GM12878 (cell line): ENCODE data around the gene CFAP45. TPM values are rescaled to one million over a fixed set of nuclear protein-coding genes. Genes with fewer than 3 reads are reported as not detected.

Experiments
- ATAC-seq: fragments of 200-7000 bp; cut with Tn5 transposase; 3 replicates; pipeline ENCODE4 v1.9.1; 2020; ENCODE audit warnings: mild to moderate bottlenecking, moderate library complexity
- BruUV-seq: library from RNA; stranded (reverse); fragments of 400-500 nt; replicated peaks from 2 replicates; lab custom pipeline; 2021; lab: Mats Ljungman, UMichigan
- CTCF ChIA-PET: fragments of 300-600 bp; sonication (Branson Sonifier 250); formaldehyde crosslinking; extraction: SDS; loops from one replicate; lab custom pipeline; 2021; ENCODE audit warnings: inconsistent platforms; lab: Yijun Ruan, JAX
- POLR2A ChIA-PET: fragments of 350-600 bp; formaldehyde crosslinking; extraction: SDS; loops from one replicate; lab custom pipeline; 2021; ENCODE audit warnings: inconsistent platforms; lab: Charles Lee
- RAD21 ChIA-PET: fragments of 300-600 bp; sonication (Branson Sonifier 250); formaldehyde crosslinking; loops from one replicate; lab custom pipeline; 2023; ENCODE audit warnings: antibody characterized with exemption; ENCODE audit not compliant: unreplicated experiment; lab: Charles Lee
- SMC1A ChIA-PET: fragments of 300-600 bp; sonication (Branson Sonifier 250); formaldehyde crosslinking; loops from one replicate; lab custom pipeline; 2023; ENCODE audit not compliant: unreplicated experiment, uncharacterized antibody; lab: Charles Lee
- DNase-seq: peaks from one replicate; pipeline ENCODE4 v3.0.0-alpha.2; 2011; ENCODE audit warnings: low read depth, low spot score
- FAIRE-seq: peaks from 3 replicates; lab custom pipeline; 2011; peaks lifted over from hg19 to GRCh38; lab: Jason Lieb, UNC
- H2AFZ ChIP-seq: 2 replicates; pipeline ENCODE4 v1.6.0; 2011; ENCODE audit warnings: low read depth, low read length, control low read depth; ENCODE audit not compliant: control insufficient read depth
- H3K27ac ChIP-seq: 2 replicates; pipeline ENCODE4 v1.5.1; 2011; ENCODE audit warnings: control low read depth; ENCODE audit not compliant: control insufficient read depth, insufficient read depth
- H3K27me3 ChIP-seq, 2 experiments: replicated peaks in 1 of 2; 2 replicates each; pipeline versions ENCODE4 v1.6.0 to v1.6.1; 2011; ENCODE audit warnings: low read length in 1 of 2; ENCODE audit not compliant: control insufficient read depth in 2 of 2, insufficient read depth in 2 of 2
- H3K36me3 ChIP-seq, 2 experiments: 2 replicates each; pipeline ENCODE4 v1.5.1; 2011; ENCODE audit warnings: low read length in 1 of 2; ENCODE audit not compliant: control insufficient read depth in 2 of 2, insufficient read depth in 2 of 2
- H3K4me1 ChIP-seq: 2 replicates; pipeline ENCODE4 v1.6.1; 2011; ENCODE audit warnings: mild to moderate bottlenecking, low read length, moderate library complexity, mixed read lengths; ENCODE audit not compliant: control insufficient read depth, insufficient read depth
- H3K4me2 ChIP-seq: 2 replicates; pipeline ENCODE4 v1.6.0; 2011; ENCODE audit warnings: control low read depth; ENCODE audit not compliant: control insufficient read depth, insufficient read depth
- H3K4me3 ChIP-seq: fragments of 200-600 bp; sonication (generic); 2 replicates; pipeline ENCODE4 v1.5.1; 2016
- H3K79me2 ChIP-seq: 2 replicates; pipeline ENCODE4 v1.6.0; 2011; ENCODE audit warnings: low read length; ENCODE audit not compliant: control insufficient read depth, insufficient read depth
- H3K9ac ChIP-seq: 2 replicates; pipeline ENCODE4 v1.8.0; 2011; ENCODE audit warnings: low read length, control low read depth, mixed read lengths; ENCODE audit not compliant: control insufficient read depth, insufficient read depth
- H3K9me3 ChIP-seq: replicated peaks from 3 replicates; pipeline ENCODE4 v1.5.1; 2011; ENCODE audit warnings: mild to moderate bottlenecking, low read length; ENCODE audit not compliant: control insufficient read depth, insufficient read depth
- H4K20me1 ChIP-seq: 2 replicates; pipeline ENCODE4 v1.6.0; 2011; ENCODE audit not compliant: control insufficient read depth, insufficient read depth
- FOXM1 ChIP-seq: IDR thresholded peaks from 2 replicates; pipeline ENCODE4 v1.6.1; 2012; ENCODE audit warnings: low read depth, mild to moderate bottlenecking, inconsistent platforms, low read length, moderate library complexity
- KDM1A ChIP-seq: fragments of 200-600 bp; sonication (generic); IDR thresholded peaks from 2 replicates; pipeline ENCODE4 v1.6.1; 2016; ENCODE audit warnings: borderline replicate concordance
- MTA2 ChIP-seq: fragments of 450-650 bp; IDR thresholded peaks from 2 replicates; pipeline ENCODE4 v1.6.1; 2016; ENCODE audit warnings: low read depth, mild to moderate bottlenecking, moderate library complexity
- PML ChIP-seq: IDR thresholded peaks from 2 replicates; pipeline ENCODE4 v1.6.1; 2012; ENCODE audit warnings: low read length, inconsistent platforms
- SPI1 ChIP-seq: IDR thresholded peaks from 2 replicates; pipeline ENCODE4 v1.6.1; 2011; ENCODE audit warnings: low read depth, mild to moderate bottlenecking, low read length, moderate library complexity, borderline replicate concordance; ENCODE audit not compliant: insufficient read depth
- TBL1XR1 ChIP-seq: IDR thresholded peaks from 2 replicates; pipeline ENCODE4 v1.6.1; 2012; ENCODE audit warnings: low read depth, low read length, improper control_type of control experiment
- WGBS: methylation state at CpG from one replicate; pipeline ENCODE4 v1.1.6; 2016; ENCODE audit warnings: low lambda C conversion rate; ENCODE audit not compliant: insufficient replicate concordance, insufficient coverage; ENCODE audit errors: missing lambda C conversion rate; 5-methylcytosine and 5-hydroxymethylcytosine counted together
- in situ Hi-C: fragments of 300-500 bp; cut with MboI; formaldehyde crosslinking; loops from 9 replicates; pipeline ENCODE4 v1.14.3; 2018; ENCODE audit warnings: mixed read lengths
- intact Hi-C: fragments of 100-400 bp; cut with micrococcal nuclease; formaldehyde crosslinking; loops from one replicate; pipeline ENCODE4 v1.14.2; 2022; ENCODE audit not compliant: unreplicated experiment
- polyA plus RNA-seq, 11 experiments: library from polyadenylated mRNA; depleted of rRNA in 4 of 11; unstranded in 6 of 11; stranded (reverse) in 5 of 11; fragments of >200 nt; fragmentation: Nextera tagmentation in 4 of 11; fragmentation: Illumina TruSeq in 1 of 11; extraction: Ambion mirVana in 4 of 11; extraction: Trizol in 1 of 11; gene quantifications; 1 replicate in 1 of 11; 2 replicates in 10 of 11; pipeline versions ENCODE4 v1.2.1 to v1.2.3, GENCODE V29; 2011 to 2016; ENCODE audit warnings: inconsistent platforms in 2 of 11, missing spikeins in 2 of 11, low read depth in 1 of 11
- total RNA-seq, 4 experiments: library from RNA; depleted of rRNA in 3 of 4; stranded (reverse); fragments of >200 nt in 3 of 4; fragmentation: Illumina TruSeq in 1 of 4; extraction: Trizol in 1 of 4; gene quantifications; 2 replicates each; pipeline versions ENCODE4 v1.2.1 to v1.2.3, GENCODE V29; 2013 to 2021
- TF ChIP-seq, protein P1 (sequence below): fragments of 450-650 bp; IDR thresholded peaks from 2 replicates; pipeline ENCODE4 v1.6.1; 2017; ENCODE audit warnings: mild to moderate bottlenecking, low read depth, inconsistent platforms; ENCODE audit not compliant: poor library complexity, severe bottlenecking
- TF ChIP-seq, protein P2 (sequence below): fragments of 450-650 bp; IDR thresholded peaks from 2 replicates; pipeline ENCODE4 v1.6.1; 2016; ENCODE audit warnings: mild to moderate bottlenecking
- TF ChIP-seq, protein P3 (sequence below): fragments of 450-650 bp; IDR thresholded peaks from 2 replicates; pipeline ENCODE4 v1.6.1; 2017; ENCODE audit warnings: low read depth, mild to moderate bottlenecking, moderate library complexity

CFAP45 gene
- total and polyA plus RNA-seq, 10 of the 15 experiments (the other 5 are each of a cell fraction or from before 2014, with no cell fraction given): 0.43 to 0.91 (median 0.67) TPM

DNA sequence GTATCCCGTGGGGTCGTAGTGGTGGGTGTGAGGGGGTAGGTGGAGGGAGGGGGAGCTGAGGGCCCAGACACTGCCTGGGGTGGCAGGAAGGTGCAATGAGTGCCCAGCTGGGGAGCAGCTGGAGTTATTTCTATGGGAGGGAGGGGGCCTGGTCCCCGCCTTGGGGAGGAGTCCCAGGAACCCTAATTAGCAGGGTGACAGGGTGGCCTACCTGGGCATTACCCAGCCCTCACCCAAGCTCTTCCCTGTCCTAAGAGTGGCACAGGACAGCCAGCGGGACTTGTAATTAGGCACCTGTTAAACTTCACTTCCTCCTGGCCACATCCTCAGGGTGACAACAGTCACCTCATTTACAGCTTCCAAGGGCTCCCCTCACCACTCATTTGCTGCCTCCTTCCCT lies 37.4 kb downstream of the CFAP45 start, which contains the start of gene VSIG8:
VSIG8 (minus strand) TSS at position 101 of the 400 bp plus-strand sequence. CDS start 136 bp downstream, outside the sequence.
- intact Hi-C loops (no loop called here), in situ Hi-C loops (no loop called here)
- Histone ChIP-seq H3K79me2 (no peaks in the 10 kb centered on the region), H2AFZ (no peak within 1 kb of the TSS), H3K36me3 (no peaks in the 10 kb centered on the region), H4K20me1 (no peaks in the 10 kb centered on the region), H3K9ac (no peak within 1 kb of the TSS), H3K4me1 (no peaks in the 10 kb centered on the region), H3K9me3 (no peaks in the 10 kb centered on the region), H3K27me3 (peaks cover 3 to 11% of the 10 kb centered on the region in 2 experiments; a peak in 3 of 4 replicates), H3K4me2 (no peak within 1 kb of the TSS), H3K4me3 (no peak within 1 kb of the TSS), H3K27ac (no peak within 1 kb of the TSS)
- DNase-seq: no peak
- ATAC-seq: no peak
- ChIA-PET RAD21 (no interaction called here), CTCF (no interaction called here), SMC1A (no interaction called here), POLR2A (no interaction called here)
- no peak for FAIRE-seq
- BruUV-seq: no TSS peak
- no peak for TF ChIP-seq KDM1A
- no peak for TF ChIP-seq TBL1XR1
- TF ChIP-seq PML: no peak
- TF ChIP-seq, protein P1, sequence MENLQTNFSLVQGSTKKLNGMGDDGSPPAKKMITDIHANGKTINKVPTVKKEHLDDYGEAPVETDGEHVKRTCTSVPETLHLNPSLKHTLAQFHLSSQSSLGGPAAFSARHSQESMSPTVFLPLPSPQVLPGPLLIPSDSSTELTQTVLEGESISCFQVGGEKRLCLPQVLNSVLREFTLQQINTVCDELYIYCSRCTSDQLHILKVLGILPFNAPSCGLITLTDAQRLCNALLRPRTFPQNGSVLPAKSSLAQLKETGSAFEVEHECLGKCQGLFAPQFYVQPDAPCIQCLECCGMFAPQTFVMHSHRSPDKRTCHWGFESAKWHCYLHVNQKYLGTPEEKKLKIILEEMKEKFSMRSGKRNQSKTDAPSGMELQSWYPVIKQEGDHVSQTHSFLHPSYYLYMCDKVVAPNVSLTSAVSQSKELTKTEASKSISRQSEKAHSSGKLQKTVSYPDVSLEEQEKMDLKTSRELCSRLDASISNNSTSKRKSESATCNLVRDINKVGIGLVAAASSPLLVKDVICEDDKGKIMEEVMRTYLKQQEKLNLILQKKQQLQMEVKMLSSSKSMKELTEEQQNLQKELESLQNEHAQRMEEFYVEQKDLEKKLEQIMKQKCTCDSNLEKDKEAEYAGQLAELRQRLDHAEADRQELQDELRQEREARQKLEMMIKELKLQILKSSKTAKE: no peak
- TF ChIP-seq SPI1: no peak
- TF ChIP-seq FOXM1: no peak
- no peak for TF ChIP-seq MTA2
- TF ChIP-seq, protein P2, sequence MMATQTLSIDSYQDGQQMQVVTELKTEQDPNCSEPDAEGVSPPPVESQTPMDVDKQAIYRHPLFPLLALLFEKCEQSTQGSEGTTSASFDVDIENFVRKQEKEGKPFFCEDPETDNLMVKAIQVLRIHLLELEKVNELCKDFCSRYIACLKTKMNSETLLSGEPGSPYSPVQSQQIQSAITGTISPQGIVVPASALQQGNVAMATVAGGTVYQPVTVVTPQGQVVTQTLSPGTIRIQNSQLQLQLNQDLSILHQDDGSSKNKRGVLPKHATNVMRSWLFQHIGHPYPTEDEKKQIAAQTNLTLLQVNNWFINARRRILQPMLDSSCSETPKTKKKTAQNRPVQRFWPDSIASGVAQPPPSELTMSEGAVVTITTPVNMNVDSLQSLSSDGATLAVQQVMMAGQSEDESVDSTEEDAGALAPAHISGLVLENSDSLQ: no peak
- TF ChIP-seq, protein P3, sequence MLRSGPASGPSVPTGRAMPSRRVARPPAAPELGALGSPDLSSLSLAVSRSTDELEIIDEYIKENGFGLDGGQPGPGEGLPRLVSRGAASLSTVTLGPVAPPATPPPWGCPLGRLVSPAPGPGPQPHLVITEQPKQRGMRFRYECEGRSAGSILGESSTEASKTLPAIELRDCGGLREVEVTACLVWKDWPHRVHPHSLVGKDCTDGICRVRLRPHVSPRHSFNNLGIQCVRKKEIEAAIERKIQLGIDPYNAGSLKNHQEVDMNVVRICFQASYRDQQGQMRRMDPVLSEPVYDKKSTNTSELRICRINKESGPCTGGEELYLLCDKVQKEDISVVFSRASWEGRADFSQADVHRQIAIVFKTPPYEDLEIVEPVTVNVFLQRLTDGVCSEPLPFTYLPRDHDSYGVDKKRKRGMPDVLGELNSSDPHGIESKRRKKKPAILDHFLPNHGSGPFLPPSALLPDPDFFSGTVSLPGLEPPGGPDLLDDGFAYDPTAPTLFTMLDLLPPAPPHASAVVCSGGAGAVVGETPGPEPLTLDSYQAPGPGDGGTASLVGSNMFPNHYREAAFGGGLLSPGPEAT: no peak
- 10% methylated on average over 4 of the region's 4 CpGs for WGBS
